B cell (primary cell): ENCODE measurements around the gene ZMIZ1.

Experiments used
- CTCF ChIP-seq: fragments of 200-600 bp; IDR thresholded peaks from one replicate; pipeline ENCODE4 v1.8.0; 2022; ENCODE audit warnings: antibody characterized with exemption, mild to moderate bottlenecking
- EZH2 ChIP-seq: IDR thresholded peaks from 2 replicates; pipeline ENCODE4 v1.6.1; 2012; ENCODE audit warnings: borderline replicate concordance, low read depth, mild to moderate bottlenecking, moderate library complexity, low read length; ENCODE audit not compliant: insufficient read depth, poor library complexity, severe bottlenecking

- TF ChIP-seq CTCF (no peak), EZH2 (no peak)
These were observed 177.4 kb downstream of the ZMIZ1 start for GRCh38 chr10:79246209-79246581.
